Suprapubic skin (tissue), 4 donors: ENCODE results near the gene RMI1. TPM values are rescaled to one million over a fixed set of nuclear protein-coding genes. Genes with fewer than 3 reads are reported as not detected.

ENCODE experiments used
- DNase-seq, 2 donors: peaks; one replicate each; pipeline ENCODE4 v3.0.0-alpha.2; 2019; ENCODE audit warnings: low spot score in 2 of 2
- H3K27ac ChIP-seq: fragments of 200-600 bp; sonication (generic); one replicate; pipeline ENCODE4 v1.5.1; 2019
- H3K27me3 ChIP-seq: fragments of 200-600 bp; sonication (generic); one replicate; pipeline ENCODE4 v1.5.1; 2019
- H3K36me3 ChIP-seq: fragments of 200-600 bp; sonication (generic); one replicate; pipeline ENCODE4 v1.5.1; 2019
- H3K4me1 ChIP-seq: fragments of 200-600 bp; sonication (generic); one replicate; pipeline ENCODE4 v1.5.1; 2019
- H3K4me3 ChIP-seq: fragments of 200-600 bp; sonication (generic); one replicate; pipeline ENCODE4 v1.5.1; 2019; ENCODE audit warnings: mild to moderate bottlenecking
- H3K9me3 ChIP-seq: fragments of 200-600 bp; sonication (generic); one replicate; pipeline ENCODE4 v1.5.1; 2019
- CTCF ChIP-seq, 2 donors: fragments of 200-600 bp in 1 of 2; fragments of 450-650 bp in 1 of 2; sonication (generic) in 1 of 2; IDR thresholded peaks; one replicate each; pipeline ENCODE4 v1.5.1; 2016 to 2019; ENCODE audit warnings: antibody characterized with exemption in 2 of 2, mild to moderate bottlenecking in 1 of 2, moderate library complexity in 1 of 2
- EP300 ChIP-seq: sonication (generic); formaldehyde crosslinking; IDR thresholded peaks from one replicate; pipeline ENCODE4 v1.6.1; 2017; ENCODE audit warnings: antibody characterized with exemption
- POLR2A ChIP-seq, 2 donors: fragments of 450-650 bp; IDR thresholded peaks; one replicate each; pipeline ENCODE4 v1.6.1; 2017; ENCODE audit warnings: antibody characterized with exemption in 2 of 2, mild to moderate bottlenecking in 2 of 2, moderate library complexity in 2 of 2
- POLR2AphosphoS5 ChIP-seq, 3 donors: sonication (generic); formaldehyde crosslinking; IDR thresholded peaks; one replicate each; pipeline ENCODE4 v1.6.1; 2017; ENCODE audit warnings: antibody characterized with exemption in 3 of 3
- WGBS: methylation state at CpG from one replicate; pipeline ENCODE4 v1.1.5; 2018; 5-methylcytosine and 5-hydroxymethylcytosine counted together
- total RNA-seq, 4 donors: library from RNA; depleted of rRNA; stranded (reverse); fragments of >200 nt; gene quantifications; one replicate each; pipeline ENCODE4 v1.1.0, GENCODE V29; 2016

RMI1 gene
- total RNA-seq, 4 donors from 2014 or later: 4.0 to 8.7 (median 4.3) TPM

DNA sequence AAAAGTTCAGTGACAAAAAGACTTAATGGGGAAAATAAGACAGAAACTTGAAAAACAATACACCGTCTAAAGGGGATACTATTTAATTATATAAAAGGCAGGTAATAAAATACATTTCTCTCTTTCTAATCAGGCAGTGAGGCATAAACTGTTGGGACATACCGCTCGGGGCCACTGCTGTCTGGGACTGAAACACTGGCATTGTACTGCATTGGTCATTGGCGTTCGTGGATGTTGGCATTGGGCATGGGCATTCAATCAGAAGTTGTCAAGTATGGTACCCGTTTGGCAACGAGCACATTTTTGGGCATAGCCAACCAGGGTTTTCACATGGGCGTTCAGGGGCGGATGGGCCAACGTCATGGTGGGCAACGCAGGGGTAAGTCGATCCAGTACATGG is 5.3 kb upstream of the RMI1 start:
- H3K4me3 ChIP-seq: no peak overlapping the region
- no peaks in the 10 kb centered on the region for H3K9me3 ChIP-seq
- TF ChIP-seq POLR2A (IDR thresholded peaks at IDR 0.05) (no peak), CTCF (IDR thresholded peaks at IDR 0.05) (no peak), EP300 (no peak), POLR2AphosphoS5 (IDR thresholded peaks at IDR 0.05) (no peak)
- no peak for DNase-seq
- WGBS: 90% methylated on average over 12 of the region's 12 CpGs
- no peaks in the 10 kb centered on the region for H3K27me3 ChIP-seq
- H3K27ac ChIP-seq: no peak overlapping the region
- H3K36me3 ChIP-seq: peaks cover 67% of the 10 kb centered on the region
- H3K4me1 ChIP-seq: peaks cover 38% of the 10 kb centered on the region

- Histone ChIP-seq H3K27me3 (no peaks in the 10 kb centered on the region), H3K36me3 (peaks cover 56% of the 10 kb centered on the region), H3K4me1 (peaks cover 40% of the 10 kb centered on the region), H3K27ac (no peak overlapping the region), H3K4me3 (no peak overlapping the region), H3K9me3 (no peaks in the 10 kb centered on the region)
- no peak for DNase-seq
- TF ChIP-seq POLR2AphosphoS5 (IDR thresholded peaks at IDR 0.05) (no peak), POLR2A (IDR thresholded peaks at IDR 0.05) (no peak), EP300 (no peak), CTCF (IDR thresholded peaks at IDR 0.05) (no peak)
- WGBS: 55% methylated on average over 2 of the region's 2 CpGs
These were observed 4.2 kb upstream of the RMI1 start for GRCh38 chr9:83976372-83976771.

GRCh38 chr9:83977196-83977595 is 3.4 kb upstream of the RMI1 start:
- no peaks in the 10 kb centered on the region for H3K9me3 ChIP-seq
- DNase-seq: no peak
- H3K4me3 ChIP-seq: peak overlapping the region; percentile 90
- H3K27ac ChIP-seq: no peak overlapping the region
- H3K36me3 ChIP-seq: peaks cover 48% of the 10 kb centered on the region
- H3K4me1 ChIP-seq: peaks cover 47% of the 10 kb centered on the region
- TF ChIP-seq EP300: no peak
- TF ChIP-seq CTCF (IDR thresholded peaks at IDR 0.05): no peak
- TF ChIP-seq POLR2AphosphoS5 (IDR thresholded peaks at IDR 0.05): no peak
- TF ChIP-seq POLR2A (IDR thresholded peaks at IDR 0.05): no peak
- WGBS: 59% methylated on average over 1 of the region's 1 CpG
- no peaks in the 10 kb centered on the region for H3K27me3 ChIP-seq

GRCh38 chr9:83978992-83979811 is 1.4 kb upstream of the RMI1 start:
- peaks cover 28% of the 10 kb centered on the region for H3K36me3 ChIP-seq
- DNase-seq: peak; percentile 90
- no peaks in the 10 kb centered on the region for H3K9me3 ChIP-seq
- peaks cover 44% of the 10 kb centered on the region for H3K4me1 ChIP-seq
- H3K4me3 ChIP-seq: peak overlapping the region; percentile 90
- H3K27me3 ChIP-seq: no peaks in the 10 kb centered on the region
- H3K27ac ChIP-seq: peak overlapping the region; percentile 100
- WGBS: under 1% methylated on average over 42 of the region's 55 CpGs
- no peak for TF ChIP-seq CTCF (IDR thresholded peaks at IDR 0.05)
- no peak for TF ChIP-seq POLR2A (IDR thresholded peaks at IDR 0.05)
- no peak for TF ChIP-seq EP300
- no peak for TF ChIP-seq POLR2AphosphoS5 (IDR thresholded peaks at IDR 0.05)

- no peaks in the 10 kb centered on the region for H3K9me3 ChIP-seq
- H3K27ac ChIP-seq: peak within 1 kb of the TSS; percentile 100
- no CpG with 5 or more reads among the region's 57 CpGs for WGBS
- TF ChIP-seq EP300: no peak
- no peak for TF ChIP-seq POLR2A (IDR thresholded peaks at IDR 0.05)
- TF ChIP-seq CTCF (IDR thresholded peaks at IDR 0.05): peak in 1 of 2 donors; percentile 8
- TF ChIP-seq POLR2AphosphoS5 (IDR thresholded peaks at IDR 0.05): peak; percentile 73 to 87 (median 76)
- H3K4me1 ChIP-seq: peaks cover 40% of the 10 kb centered on the region
- H3K27me3 ChIP-seq: no peaks in the 10 kb centered on the region
- DNase-seq: peak; percentile 99
- peaks cover 21% of the 10 kb centered on the region for H3K36me3 ChIP-seq
- peak within 1 kb of the TSS; percentile 90 for H3K4me3 ChIP-seq
These were observed 702 bp upstream of the RMI1 start, which contains the start of gene HNRNPK for GRCh38 chr9:83979812-83980394. HNRNPK (minus strand) TSS chr9:83980215; CDS start chr9:83978252, 1,963 bp downstream.
